KG1 (cell line): ENCODE results near the gene OPCML.

Source experiments
- DNase-seq: peaks from one replicate; lab custom pipeline; 2025; lab: John Stamatoyannopoulos, UW

OPCML gene

DNA sequence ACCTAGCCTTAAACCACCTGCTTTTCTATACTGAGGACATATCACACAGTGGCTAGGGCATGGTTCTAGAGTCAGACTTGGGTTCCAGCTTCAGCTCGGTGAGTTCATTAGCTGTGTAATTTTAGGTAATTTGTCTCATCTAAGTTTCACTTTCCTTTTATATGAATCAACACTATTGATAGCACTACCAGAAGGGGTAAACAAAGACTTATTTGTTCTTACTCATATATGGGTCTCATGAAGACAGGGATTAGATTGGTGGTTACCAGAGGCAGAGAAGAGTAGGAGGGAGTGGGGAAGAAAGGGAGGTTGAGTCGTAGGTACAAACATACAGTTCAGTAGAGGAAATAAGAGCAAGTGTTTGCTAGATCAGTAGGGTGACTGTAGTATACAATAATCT is 924.7 kb downstream of the OPCML start:
- DNase-seq = no peak

DNA sequence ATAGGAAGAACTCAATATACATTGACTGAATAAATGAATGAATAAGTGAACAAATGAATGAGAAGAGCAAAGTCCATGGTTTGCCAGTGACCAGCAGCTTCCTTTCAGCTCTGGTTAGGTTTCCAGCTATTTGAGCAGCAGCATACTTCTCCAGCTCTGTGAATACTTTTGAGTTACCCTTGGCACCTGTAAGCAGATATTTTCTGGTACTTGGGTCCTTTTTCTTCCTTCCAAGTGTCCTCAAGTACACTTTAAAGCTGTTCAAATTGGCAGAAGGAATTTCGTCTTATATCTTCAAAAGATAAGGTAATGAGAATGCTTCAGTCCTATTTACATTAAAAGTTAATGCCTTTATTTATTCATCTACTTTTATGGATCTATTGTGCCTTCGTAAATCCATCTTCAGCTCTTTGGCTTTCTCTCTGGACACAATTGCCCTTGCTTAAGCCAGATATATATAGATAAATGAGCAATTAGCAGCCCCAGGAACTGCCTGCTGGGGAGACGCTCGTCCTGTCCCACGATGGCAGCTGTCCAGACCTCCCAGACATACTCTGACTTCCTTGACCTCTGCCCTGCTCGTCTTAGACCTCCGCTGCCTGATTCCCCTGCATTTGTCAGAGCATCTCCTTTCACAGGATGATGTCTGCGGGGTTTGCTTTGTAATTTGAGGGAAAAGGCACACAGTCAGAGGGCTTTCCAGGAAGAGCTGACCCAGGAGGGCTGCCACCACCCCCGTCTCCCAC is 926.3 kb downstream of the OPCML start:
- DNase-seq = no peak

DNA sequence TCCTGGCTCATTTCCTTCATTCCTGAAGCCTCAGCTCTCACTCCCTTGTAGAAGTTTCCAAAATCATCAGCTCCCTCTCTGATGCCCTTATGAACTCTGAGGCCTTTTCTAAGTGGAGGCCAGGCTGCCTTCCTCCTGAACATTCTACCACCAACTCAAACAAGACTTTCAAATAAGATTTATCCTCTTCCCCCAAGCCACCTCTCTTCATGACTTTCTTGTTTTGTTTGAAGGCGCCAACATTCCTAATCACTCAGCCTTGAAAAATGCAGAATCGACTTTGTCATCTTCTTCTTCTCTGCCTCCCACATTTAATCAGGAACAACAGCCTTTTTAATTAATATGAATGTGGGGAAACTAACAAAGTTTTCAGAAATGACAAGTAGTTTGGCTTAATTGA is 927.9 kb downstream of the OPCML start:
- DNase-seq = no peak

DNA sequence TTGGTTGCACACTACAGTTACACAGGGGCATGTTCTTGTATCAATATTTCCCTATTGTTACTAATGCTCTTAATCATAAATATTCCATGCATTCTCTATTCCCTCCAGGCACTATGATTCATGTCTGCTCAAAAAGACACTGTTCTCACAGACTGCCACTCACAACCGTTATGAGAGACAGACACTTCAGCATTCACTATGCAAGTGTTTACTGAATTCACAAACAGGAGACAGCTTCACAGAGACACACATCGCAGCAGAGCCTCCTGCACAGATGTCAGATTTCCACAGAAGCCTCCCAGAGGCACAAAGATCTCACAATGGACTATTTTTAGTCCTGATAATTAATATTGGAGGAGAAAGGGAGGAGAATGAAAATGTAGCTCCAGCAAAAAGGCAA is 930.4 kb downstream of the OPCML start:
- no peak for DNase-seq

DNA sequence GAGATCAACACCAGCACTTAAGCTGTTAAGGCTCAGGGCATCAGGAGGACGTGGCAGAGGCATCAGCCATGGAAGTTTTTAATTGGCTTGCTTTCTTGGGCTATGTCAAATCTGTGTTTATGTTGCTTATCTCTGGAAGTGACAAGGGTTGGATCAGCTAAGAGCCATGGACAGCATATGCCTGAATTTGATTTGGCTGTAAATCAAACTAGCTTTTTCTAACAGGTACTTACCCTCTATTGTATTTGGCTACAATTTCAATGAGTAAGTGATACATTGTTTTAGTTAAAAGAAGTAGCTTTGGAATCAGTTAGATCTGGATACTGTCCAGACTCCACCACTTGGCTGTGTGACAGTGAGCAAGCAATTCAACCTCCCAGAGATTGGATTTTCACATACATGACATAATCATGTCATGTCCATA is 936.6 kb downstream of the OPCML start:
- DNase-seq = no peak

DNA sequence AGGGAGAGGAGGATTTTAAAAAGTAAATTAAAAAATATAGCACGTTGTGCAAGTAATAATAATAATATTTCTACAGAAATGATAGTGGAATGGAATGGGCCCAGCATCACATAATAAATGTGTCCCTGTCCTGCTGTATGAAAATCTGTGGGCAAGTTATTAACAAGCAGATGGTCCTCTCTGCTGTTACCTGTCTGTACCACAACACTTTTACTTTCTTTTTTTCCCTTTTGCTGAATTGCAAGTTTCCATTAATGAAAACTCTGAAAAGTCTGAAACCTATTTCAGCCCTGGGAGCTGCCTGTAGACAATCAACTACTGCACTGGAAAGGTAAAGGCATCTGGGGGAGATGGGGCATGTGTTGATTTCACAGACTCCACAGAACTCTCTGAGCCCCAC is 937.1 kb downstream of the OPCML start:
- no peak for DNase-seq

DNA sequence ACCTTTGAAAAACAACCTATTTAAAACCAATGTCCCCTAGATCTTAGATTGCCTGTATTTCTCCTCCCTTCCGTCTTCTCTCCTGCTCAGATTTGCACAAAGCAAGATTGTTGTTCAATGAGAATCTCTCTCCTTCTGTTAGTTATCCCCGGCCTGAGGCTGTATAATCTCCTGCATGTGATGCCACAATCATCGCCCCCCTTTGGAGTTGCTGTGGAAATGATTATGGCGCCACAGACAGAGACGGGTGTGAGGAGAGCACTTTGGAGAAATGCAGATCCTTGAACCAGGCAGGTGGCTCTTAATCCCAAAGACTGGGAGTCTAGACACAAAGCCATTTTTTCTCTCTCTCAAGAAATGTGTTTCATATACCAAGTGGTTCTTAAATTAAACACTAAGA is 941.3 kb downstream of the OPCML start:
- DNase-seq = no peak

DNA sequence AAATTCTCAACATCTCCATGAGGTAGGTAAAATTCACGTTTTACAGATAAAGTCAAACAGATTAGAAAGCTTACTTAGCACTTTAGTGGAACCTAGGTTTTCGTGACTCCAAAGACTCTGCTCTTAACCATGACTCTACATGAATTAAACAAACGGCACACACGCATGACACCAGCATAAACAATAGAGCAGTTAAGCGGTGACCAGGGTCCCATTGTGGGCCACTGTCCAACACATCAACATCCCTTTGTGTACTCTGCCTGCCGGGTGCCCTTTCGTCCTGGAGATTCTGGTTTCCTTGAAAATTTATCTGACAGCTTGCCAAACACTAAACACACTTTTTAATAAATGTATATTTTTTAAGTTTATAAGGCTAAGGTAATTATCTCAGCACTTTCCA is 941.7 kb downstream of the OPCML start:
- DNase-seq = no peak

DNA sequence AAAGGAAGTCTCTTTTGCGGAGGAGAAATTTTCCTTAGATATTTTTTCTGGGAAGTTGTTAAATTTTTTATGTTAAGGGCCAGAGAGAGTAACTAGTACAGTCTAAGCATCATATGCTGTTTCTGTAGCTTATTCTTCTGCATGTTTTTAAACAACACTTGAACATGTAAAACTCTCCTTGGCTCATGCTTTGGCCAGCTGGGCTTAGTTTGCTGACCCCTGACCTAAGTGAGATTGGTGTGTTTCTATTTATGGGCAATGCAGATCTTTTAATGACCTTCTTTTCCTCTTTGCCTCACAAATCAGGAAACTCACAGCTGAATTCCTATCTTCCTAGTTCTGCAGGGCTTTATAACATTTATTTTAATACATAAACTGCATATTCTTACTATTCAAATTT is 942.5 kb downstream of the OPCML start:
- no peak for DNase-seq

DNA sequence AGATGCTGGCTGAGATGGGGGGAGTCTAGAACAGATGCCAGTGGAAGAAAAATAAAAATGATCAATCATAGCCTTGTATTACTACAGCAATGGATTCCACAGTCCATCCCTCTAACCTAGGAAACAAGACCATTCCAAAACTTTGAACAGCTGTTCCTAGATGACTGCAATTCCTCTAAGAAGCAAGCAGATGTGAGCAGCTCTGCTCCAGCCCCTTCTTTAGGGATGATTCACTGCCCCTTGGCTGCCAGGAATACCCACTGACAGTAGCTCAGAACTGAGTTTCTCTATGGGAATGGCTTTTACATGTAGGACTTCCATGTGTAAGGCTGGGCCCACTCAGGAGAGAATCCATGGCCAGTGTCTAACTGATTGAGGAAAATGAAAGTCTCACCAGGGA is 943.9 kb downstream of the OPCML start:
- no peak for DNase-seq

DNA sequence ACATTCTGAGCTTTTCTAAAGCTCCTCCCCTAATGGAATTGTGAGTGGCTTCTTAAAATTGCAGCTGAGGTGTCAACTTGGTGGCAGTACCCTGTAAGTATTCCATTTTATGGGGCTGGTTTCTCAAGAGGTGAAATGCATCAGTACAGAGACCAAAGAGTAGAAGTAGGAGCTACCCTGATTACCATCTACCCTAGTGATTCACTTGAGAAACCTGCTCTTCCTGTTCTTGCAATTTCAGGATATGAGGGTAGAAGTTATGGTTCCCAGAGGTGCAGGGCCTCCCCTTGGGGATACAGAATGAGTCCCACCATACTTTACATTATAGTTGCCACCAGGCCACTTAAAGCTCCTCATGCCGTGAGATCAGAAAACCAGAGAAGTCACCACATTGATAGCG is 944.6 kb downstream of the OPCML start:
- no peak for DNase-seq

DNA sequence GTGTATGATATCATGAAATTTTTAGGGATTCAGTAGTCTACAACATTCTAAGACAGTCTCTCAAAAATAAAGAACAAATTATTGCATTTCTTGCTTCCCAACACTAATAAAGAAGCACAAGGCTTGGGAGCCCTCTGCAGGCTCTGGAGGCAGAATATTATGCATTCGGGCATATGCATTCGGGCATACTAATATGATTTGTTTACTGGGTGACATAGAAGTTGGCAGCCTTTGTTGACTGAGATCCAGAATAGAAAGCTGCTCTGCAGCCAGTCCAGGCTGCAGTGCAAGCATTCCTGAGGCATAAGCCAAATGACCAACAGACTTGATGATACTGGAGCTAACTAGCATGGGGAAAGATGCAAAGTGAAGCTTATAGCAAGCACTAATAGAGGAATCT is 945.5 kb downstream of the OPCML start:
- no peak for DNase-seq

DNA sequence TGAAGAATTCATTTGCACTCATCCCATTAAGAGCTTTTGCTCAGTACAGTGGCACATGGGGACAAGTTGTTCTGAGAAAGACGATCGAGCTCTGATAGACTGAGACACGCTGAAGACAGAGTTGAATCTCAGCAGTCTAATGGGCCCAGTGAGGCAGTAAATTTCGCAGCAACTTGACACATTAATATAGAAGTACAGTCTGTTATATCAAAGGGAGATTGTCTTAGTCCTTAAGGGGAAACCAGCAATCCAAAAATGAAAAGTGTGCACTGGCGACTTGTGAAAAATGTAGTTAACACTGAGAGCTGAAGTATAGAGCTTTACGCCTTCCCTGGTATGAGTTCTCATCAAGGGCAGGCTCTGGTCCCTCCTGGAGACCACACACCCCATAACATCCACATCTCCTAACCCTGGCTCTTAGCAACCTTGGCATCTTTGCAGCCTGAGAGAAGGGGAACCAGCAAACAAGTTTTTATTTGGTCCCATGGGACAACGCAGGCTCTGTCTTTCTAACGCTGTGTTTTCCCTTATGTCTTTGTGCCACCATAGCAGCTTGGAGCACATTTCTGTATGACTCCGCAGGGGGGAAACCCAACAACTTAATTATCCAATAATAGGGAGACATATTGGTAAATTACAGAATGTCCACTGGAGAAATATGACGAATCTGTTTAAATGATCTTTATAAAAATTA is 952.5 kb downstream of the OPCML start:
- no peak for DNase-seq

DNA sequence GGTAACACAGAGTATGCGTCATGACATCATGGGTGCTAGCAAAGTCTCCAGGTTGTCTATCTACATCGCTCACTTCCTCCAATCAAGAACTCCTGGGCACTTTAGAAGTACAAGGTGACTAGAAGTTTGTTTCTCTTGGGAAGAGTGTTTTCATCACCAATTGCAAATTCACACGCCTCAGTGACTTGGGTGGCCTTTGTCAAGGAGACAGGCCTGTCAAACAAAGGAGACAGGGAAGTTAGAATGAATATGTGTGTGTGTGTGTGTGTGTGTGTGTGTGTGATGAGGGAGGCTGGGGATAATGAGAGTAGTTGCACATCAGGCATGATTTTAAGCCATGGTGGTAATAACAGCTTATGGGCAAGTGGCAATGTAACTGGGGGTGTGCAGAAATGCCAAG is 953.2 kb downstream of the OPCML start:
- no peak for DNase-seq

DNA sequence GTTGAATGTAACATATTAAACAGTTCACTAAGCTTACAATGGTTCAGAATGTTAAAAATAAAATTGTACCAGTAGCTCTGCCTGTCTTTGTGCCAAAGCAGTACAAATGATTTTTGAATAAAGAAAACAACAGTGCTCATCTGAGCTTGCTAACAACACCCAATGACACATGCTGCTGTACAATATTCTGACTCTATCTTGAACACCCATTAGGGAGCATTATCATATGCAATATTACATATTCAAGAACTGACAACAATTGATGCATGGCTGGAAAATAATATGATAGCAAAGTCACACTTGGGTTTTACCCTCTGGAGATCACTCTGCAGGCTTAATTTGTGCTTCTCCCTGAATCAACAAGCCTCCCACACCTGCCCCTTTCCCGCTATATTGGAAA is 953.7 kb downstream of the OPCML start:
- no peak for DNase-seq

DNA sequence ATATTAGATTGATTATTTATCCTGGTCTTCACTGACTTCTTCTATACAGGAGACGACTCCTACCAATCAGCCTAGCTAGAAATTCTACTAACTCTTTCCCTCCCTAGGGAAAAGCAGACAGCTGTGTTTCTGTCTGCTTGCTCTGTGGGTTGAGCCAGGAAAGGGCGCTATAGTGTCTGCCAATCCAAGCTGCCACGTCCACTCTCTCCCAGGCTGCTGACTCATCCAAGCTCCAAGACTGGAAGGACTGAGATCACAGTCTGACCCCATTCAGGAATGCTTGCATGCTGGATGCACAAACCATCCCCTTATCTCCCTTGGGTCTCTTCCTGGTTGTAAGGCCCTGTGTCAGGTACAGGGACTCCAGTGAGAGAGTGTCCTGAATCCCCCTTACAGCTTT is 955.6 kb downstream of the OPCML start:
- no peak for DNase-seq

DNA sequence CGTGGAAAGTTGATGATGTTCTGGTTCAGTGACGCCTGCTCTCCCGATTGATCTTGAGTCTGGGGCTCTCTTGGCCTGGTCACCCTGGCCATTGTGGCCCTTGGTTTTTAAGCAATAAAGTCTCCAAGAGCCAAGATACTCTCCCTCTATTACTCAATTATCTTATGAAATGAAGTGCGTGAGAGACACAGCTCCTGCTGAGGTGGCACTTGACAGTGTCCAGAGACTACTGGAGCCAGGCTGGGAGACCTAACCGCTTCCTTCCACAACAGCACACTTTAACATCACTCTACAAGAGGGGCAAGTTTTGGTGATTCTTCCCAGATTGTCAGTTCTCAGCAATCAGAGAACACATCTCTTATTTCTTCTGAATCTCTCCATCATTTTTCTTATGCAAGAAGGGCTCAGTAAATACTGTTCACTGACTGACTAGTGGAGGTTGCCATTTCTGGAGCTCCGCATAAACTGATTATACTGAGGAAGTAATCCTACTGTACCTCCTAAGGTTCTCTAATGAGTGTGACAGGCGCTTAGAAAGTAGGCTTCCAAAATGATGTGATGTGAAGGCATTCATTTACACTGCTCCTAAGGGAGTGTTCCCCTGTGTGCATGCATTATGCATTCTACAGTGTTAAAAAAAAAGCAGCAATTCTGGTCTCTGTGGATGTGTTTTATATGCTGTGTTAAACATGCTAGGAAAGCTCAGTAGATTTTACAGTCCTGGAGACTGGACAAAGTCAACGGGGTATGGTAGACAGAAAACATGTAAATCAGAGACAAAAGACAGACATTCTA is 968.0 kb downstream of the OPCML start:
- DNase-seq = no peak

DNA sequence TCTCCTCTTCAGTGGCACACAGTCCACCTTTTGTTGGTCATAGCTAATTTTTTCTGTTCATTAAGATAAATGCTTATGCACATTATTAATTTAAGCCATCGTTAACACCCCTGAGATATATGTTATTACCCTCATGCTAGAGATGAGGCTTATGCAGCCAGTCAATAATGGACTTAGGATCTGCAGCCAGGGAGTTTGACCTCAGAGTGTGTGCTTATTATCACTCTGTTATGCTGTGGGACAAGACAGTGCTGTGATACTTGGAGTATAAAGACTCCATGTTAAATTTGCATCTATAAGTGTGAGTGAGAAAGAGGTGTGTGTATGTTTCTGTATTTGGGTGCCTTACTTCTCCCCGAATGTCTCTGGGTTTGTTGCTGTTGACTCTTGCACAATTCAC is 969.3 kb downstream of the OPCML start:
- DNase-seq = no peak

DNA sequence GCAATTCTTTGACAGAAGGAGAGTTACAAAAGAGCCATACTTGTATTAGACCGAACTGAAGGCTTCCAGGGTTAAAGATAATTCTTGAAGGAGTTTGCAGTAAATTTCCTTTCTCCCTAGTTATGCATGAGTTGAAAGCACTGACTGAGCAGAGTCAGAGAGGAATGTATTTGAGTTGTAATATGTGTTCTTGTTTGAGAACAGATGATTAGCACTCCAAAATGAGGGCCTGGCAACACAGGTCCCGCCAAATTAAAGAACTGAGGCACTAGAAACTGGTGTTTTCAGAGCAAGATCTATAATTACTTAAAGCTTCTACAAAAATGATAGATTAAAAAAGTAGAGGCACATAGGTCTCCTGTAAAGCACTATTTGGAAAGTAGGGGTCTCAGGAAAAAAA is 970.4 kb downstream of the OPCML start:
- no peak for DNase-seq

DNA sequence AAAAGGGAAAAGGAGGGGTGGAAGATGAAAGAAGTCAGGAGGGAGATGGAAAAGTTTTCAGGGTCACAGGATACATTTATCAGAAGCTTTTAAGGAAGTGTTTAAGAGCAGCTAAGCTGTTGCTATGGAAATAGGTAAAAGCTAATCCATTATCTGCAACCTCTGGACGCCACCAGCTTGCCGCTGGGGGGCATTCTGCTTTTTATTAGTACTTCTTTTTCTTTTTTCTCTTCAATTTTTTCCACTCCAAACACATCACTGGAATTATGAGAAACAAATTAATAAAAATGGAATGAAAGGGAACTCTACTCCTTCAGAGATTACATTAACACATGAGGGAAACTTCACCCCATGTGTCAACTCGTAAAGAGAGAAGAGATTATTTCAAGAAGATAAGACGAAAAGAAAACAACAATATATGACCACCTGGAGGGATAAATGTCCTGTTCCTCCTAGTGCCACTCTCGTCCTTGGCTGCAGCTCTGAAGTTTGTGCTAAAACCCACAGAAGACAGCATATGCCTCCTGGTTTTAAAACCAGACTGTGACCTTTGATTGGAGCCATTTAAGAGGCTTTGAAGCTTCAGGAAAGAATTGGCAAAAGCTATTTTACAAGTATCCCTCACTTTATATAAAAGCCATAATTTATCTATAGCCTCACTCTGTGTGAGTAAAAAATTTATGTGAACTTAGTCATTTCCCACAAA is 972.8 kb downstream of the OPCML start:
- no peak for DNase-seq

DNA sequence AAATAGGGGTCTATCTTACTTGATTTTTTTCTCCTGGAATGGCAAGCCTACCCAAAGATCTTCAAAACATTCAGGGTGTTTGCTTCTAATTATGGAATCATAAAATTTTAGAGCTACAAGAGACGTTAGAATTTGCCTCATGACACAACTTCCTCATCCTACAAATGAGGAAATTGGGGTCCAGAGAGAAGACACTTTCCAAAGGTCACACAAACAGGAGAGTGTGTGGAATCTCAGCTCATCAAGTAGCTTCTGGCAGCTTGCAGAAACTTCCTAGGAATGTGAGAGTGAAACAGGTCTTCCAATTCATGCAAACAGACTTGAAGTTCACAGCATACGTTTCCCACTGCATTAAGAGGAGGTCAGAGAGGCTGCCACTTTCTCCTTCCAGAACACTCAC is 976.0 kb downstream of the OPCML start:
- DNase-seq = no peak

DNA sequence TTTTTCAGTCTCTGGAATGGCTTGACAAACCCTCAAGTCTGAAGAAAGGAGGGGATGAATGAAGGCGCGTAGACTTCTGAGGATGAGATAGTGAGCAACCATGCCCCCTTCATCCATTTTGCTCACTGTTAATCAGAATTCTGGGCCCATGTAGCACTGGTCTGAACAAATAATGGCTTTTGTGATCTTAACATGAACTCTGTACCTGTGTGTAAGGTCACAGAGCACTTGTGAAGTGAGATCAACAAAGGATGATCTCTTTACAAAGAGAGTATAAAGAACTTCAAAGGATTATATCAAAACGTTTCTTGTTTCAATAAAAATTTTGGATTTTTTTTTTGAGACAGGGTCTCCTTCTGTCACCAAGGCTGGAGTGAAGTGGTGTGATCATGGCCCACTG is 976.7 kb downstream of the OPCML start:
- DNase-seq = no peak

DNA sequence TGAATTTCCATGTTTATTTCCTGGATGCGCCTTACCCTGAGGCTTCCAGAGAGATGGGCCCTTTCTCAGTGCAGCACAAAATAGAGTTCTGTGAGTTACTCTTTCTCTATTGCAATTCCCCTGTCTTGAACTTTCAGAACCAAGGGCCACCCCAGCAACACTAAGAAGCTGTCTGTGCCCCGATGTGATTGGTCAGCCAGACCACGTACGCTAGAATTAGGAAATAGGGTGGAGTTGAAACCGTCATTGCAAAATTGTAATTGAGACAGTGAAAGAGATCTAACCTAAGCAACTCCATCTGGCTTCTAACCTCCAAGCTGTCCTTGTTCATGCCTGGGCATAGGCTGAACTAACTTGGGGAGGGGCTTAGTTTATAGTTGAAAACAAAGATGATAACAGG is 981.3 kb downstream of the OPCML start:
- DNase-seq = no peak
